Ecto neural progenitor cell (in vitro differentiated cells): ENCODE results near the gene PDAP1.
"Not testable (repeated sequence)": the region's sequence is repeated elsewhere in the genome, so short reads cannot be mapped to it uniquely, and the experiment has no call there.

Experiments
- DNase-seq: peaks from one replicate; pipeline ENCODE4 v3.0.0-alpha.2; 2018; ENCODE audit warnings: low spot score

Gene PDAP1

DNA sequence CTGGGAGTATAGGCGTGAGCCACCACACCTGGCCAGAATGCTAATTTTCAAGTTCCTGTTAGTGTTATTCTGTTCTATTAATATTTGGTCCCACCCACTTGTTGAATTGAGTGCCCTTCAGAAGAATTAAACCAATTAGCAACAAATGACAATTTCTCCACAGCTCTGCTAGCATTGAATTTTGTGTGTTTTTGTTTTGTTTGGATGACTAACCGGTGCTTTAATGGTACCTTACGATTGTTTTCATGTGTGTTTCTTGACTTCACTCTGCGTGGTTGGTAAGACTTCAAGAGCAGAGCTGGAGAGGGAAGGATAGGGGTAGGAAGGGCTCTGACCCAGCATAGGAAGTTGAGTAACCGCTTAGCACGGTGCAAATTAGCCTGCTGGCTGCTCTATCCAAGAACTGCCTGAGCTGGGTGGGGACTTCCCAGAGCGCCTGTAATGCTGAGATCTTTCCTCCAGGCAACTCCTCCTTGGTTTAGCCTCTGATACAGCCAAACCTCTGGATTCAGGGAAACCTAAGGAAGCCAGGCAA is 29.3 kb downstream of the PDAP1 start:
- DNase-seq = no peak

DNA sequence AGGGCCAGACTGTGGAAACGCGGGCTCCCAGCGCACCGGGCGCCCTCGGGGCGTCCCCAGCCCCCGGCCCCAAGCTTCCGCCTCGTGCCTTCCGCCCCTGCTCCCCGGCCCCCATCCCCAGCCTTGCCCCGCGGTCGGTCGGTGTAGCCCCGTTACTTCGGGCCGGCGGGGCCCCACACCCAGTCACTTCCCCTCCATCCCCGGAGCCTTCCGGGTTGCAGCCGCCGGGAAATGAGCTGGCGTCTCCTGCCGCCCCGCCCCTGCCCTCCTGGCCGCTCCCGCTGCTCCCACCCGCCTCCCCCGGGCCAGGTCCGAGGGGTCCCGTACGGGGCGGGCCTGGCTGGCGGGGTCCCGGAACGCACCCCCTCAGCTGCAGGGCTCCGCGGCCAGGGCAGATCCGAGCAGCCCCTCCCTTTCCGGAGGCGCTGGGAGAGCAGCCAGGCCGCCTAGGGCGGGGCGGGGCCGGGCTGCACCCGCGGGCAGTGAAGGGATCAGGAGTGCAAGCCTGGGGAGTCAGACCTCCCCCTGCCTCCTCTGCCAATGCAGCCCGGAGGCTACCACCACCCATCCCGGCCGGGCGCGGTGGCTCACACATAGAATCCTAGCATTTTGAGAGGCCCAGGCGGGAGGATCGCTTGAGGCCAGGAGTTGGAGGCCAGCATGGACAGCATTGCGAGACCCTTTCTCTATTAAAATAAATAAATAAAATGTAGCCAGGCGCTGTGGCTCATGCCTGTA is 33.2 kb downstream of the PDAP1 start:
- DNase-seq = peak; percentile 73

DNA sequence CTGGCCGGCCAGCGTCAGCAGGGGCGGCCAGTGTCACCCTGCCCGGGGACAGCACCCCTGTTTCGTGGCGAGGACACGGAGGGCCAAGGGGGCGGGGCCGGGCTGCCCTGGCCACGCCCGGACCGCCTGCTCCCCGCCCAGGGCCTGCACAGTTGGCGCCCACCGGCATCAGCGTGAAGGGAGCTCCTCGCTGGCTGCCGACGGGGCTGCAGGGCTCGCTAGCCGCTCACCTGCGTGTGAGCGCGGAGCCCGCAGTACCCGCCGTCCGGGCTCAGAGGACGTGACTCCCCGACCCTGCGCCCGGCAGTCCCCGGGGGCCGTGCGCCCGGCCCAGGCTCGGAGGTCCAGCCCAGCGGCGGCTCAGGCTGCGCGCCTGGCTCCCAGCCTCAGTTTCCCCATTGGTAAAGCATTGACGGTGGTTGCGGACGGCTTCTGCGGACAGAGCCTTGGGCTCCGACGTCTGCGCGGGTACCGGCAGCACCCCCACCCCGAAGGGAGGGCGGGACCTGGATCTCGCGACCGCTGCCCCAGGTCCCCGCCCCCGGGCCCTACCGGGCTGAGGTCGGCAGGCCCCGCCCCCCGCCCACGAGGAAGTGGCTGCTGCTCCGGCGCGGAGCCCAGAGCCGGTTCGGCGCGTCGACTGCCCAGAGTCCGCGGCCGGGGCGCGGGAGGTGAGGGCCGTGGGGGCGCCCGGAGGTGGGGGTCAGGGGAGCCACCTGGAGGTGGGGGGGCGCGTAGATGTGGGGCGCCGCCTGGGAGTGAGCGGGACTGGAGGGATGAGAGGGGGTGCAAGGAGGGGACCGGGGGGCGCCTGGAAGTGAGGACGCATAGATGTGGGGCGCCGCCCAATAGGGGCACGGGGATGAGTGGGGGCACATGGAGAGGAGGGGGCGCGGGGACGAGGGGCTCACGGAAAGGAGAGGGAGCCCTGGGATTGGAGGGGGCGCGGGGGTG is 34.0 kb downstream of the PDAP1 start, which contains the start of gene ARPC1B:
TSS of gene ARPC1B (plus strand) at position 620 of the 954 bp plus-strand sequence. CDS start 10,985 bp downstream, outside the sequence.
- DNase-seq = peak; percentile 85

GRCh38 chr7:99373091-99374066 is 35.0 kb downstream of the PDAP1 start:
- DNase-seq = no peak

DNA sequence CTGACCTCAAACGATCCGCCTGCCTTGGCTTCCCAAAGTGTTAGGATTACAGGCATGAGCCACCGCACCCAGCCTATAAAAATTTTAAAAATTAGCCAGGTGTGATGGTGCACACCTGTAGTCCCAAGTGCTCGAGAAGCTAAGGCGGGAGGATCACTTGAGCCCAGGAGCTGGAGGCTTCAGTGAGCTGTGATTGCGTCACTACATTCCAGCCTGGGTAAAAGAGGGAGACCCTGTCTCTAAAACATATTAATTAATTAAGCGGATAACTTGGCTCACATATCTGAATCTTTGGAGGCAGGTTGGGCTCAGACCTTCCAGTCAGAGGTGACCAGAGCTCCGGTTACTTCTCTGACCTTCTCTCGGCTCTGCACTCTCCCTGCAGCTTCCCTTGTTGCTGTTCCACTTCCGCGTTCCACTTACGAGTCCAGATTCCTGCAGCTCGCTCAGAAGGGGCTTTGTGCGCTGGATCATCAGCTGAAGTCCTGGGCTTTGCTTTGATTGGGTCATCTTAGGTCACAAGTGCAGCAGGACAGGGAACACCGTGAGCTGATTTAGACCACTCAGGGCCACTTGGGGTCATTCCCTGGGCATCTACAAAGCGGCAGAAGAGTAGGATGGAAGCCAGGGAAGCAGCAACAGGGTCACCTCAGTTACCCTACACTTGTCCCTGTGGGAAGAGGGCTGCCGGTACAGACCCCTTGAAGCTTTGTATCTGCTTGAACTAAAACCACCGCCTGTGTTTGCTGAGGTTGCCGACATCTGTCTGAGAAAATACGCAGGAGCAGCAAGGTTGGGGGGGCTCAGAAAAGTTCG is 35.9 kb downstream of the PDAP1 start:
- no peak for DNase-seq

- no peak for DNase-seq
Observed at GRCh38 chr7:99371376-99371920, 36.9 kb downstream of the PDAP1 start.

- DNase-seq = no peak
Observed at GRCh38 chr7:99369767-99370391, 38.5 kb downstream of the PDAP1 start.

DNA sequence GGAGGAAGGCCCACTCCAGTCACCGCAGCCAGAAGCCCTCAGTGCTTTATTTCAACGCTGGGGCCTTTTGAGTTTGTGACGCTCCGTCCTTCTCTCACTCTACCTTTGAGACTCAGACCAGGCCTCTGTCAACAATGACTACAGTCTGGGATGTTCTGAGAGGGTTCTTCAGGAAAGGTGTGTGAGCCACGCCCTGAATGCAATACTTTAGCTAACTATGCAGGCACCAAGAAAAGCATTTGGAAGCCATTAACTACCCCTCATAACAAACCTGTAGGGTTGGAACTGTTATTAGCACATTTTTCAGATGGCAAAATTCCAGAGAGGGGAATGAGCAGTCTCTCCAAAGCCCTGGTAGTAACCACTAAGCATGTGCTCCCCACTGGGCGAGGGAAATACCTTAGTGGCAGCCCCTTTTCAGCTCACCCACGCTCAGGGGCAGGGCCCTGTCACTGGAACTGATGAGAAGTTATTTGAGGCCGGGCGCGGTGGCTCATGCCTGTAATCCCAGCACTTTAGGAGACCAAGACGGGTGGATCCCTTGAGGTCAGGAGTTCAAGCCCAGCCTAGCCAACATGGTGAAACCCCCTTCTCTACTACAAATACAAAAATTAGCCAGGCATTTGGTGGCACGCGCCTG is 39.5 kb downstream of the PDAP1 start:
- DNase-seq = no peak

GRCh38 chr7:99366646-99367045 is 41.8 kb downstream of the PDAP1 start:
- DNase-seq = no peak

DNA sequence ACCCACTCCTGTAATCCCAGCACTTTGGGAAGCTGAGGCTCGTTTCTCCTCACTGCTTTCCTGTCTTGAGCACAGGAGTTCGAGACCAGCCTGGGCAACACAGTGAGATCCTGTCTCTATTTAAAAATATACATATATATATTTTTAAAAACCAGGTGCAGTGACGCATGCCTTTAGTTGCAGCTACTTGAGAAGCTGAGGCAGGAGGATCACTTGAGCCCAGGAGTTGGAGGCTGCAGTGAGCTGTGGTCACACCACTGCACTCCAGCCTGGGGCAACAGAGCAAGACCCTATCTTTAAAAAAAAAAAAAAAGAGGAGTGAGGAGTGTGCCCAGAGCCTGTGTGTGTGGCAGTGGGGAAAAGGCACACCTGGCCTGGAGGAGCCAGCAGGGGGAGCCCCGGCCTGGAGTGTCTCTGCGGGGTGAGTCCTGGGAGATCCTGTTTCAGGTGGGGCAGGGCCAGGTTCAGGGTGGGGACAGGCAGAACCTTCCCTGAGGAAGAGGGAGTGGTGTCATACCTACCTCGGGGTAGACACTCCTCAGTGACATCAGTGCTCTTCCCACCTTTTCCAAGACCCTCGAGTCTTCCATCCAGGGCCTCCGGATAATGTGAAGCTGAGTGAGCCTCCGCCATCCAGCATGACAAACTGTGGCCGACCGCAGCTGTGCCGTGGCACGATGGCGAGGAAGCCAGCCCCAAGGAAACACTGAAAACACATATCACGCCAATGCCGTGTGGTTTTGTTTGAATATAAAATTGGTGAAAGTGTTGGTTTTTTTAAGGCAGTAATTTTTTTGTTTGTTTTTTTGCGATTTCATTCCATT is 42.9 kb downstream of the PDAP1 start:
- DNase-seq = no peak

DNA sequence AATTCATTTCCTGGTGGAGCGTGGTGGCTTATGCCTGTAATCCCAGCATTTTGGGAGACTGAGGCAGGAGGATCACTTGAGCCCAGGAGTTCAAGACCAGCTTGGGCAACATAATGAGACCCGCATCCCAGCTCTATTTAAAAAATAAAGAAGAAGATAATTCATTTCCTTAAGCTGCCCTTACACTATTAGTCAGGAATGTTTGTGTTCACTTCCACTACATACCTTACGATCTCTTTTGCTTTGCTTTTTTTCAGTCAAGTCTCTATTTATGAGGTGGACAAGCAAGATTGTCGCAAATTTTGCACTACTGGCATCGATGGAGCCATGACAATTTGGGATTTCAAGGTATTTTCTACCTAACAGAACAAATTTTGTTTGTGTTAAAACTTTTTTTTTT is 45.1 kb downstream of the PDAP1 start:
- DNase-seq = no peak

DNA sequence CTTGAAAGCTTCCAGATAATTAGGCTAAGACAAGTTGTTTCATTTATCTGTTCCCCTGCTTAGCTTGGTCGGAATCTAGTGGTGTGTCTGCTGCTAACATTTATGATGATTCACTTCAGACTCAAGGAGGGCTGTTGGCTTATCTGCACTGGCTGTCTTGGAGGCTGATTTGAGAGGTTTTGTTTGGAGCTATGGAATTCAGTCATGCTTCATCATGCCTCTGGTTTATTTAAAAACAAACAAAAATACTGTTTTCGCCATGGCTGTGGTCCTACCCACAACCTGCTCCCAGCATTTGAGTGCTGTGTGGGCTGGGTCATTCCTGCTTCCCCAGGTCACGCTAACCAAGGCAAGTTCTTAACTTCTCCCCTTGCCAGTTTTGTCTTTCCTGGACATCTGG is 45.6 kb downstream of the PDAP1 start:
- DNase-seq = no peak

- DNase-seq = no peak
Observed at GRCh38 chr7:99359465-99360154, 48.8 kb downstream of the PDAP1 start.

DNA sequence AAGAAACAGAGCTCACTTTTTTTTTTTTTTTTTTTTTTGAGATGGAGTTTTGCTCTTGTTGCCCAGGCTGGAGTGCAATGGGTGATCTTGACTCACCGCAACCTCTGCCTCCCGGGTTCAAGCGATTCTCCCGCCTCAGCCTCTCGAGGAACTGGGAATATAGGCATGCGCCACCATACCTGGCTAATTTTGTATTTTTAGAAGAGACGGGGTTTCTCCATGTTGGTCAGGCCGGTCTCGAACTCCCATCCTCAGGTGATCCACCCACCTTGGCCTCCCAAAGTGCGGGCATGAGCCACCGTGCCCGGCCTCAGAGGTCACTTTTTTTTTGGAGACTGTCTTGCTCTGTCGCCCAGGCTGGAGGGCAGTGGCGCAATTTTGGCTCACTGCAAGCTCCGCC is 49.9 kb downstream of the PDAP1 start:
- not testable (repeated sequence) for DNase-seq

- DNase-seq = no peak
Observed at GRCh38 chr7:99357701-99358490, 50.5 kb downstream of the PDAP1 start.

- DNase-seq = no peak
Observed at GRCh38 chr7:99355098-99355497, 53.3 kb downstream of the PDAP1 start.

DNA sequence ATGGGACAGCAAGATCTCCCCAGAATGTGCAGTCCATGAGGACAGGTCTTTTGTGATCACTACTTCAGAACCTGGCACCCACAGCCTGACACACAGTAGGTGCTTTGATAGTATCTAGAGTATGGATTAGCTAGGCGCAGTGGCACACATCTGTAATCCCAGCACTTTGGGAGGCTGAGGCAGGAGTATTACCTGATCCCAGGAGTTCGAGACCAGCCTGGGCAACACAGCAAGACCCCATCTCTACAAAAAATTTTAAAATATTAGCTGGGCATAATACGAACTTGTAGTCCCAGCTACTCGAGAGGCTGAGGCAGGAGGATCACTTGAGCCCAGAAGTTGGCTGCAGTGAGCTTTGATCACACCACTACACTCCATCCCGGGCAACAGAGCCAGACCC is 56.1 kb downstream of the PDAP1 start:
- no peak for DNase-seq
